WTC11 (cell line): ENCODE measurements around the gene SYK. TPM values are rescaled to one million over a fixed set of nuclear protein-coding genes. Genes with fewer than 3 reads are reported as not detected.

Experiments
- ATAC-seq: fragments of 200-7000 bp; cut with Tn5 transposase; 2 replicates; pipeline ENCODE4 v1.10.0; 2021; ENCODE audit warnings: mild to moderate bottlenecking, moderate library complexity
- CTCF ChIA-PET: fragments of 300-600 bp; sonication (Branson Sonifier 250); formaldehyde crosslinking; loops from one replicate; lab custom pipeline; 2021; ENCODE audit warnings: antibody characterized with exemption; lab: Charles Lee
- POLR2A ChIA-PET: fragments of 350-600 bp; sonication (Branson Sonifier 250); formaldehyde crosslinking; loops from one replicate; lab custom pipeline; 2021; ENCODE audit warnings: antibody characterized with exemption; lab: Charles Lee
- DNase-seq: peaks from one replicate; pipeline ENCODE4 v3.0.0; 2021; ENCODE audit warnings: low spot score
- H3K27ac Mint-ChIP-seq: 2 replicates; pipeline ENCODE4 v1.8.0; 2021; ENCODE audit warnings: mixed read lengths
- H3K27me3 Mint-ChIP-seq: 2 replicates; pipeline ENCODE4 v1.8.0; 2021; ENCODE audit warnings: low read depth, mild to moderate bottlenecking, moderate library complexity, mixed read lengths
- H3K36me3 Mint-ChIP-seq: 2 replicates; pipeline ENCODE4 v1.8.0; 2021; ENCODE audit warnings: mixed read lengths
- H3K4me1 Mint-ChIP-seq: 2 replicates; pipeline ENCODE4 v1.8.0; 2022; ENCODE audit warnings: mixed read lengths
- H3K4me3 Mint-ChIP-seq: 2 replicates; pipeline ENCODE4 v1.8.0; 2021; ENCODE audit warnings: mild to moderate bottlenecking, moderate library complexity, mixed read lengths
- H3K9me3 Mint-ChIP-seq: 2 replicates; pipeline ENCODE4 v1.8.0; 2021; ENCODE audit warnings: mixed read lengths
- AR ChIP-seq: fragments of 250-450 bp; sonication (Bioruptor Pico); IDR thresholded peaks from 2 replicates; pipeline ENCODE4 v1.9.0; 2021; ENCODE audit warnings: mild to moderate bottlenecking
- ATF3 ChIP-seq: sonication (generic); formaldehyde crosslinking; conservative IDR thresholded peaks from 2 replicates; pipeline ENCODE4 v1.8.1; 2022; ENCODE audit warnings: mild to moderate bottlenecking, missing genetic modification reagents
- ATF6 ChIP-seq: sonication (generic); formaldehyde crosslinking; IDR thresholded peaks from 2 replicates; pipeline ENCODE4 v1.8.1; 2023; ENCODE audit warnings: mild to moderate bottlenecking, missing genetic modification reagents
- CDX4 ChIP-seq: fragments of 250-450 bp; sonication (Bioruptor Pico); IDR thresholded peaks from 2 replicates; pipeline ENCODE4 v1.9.0; 2021; ENCODE audit warnings: moderate library complexity, mild to moderate bottlenecking, inconsistent platforms, borderline replicate concordance
- E2F1 ChIP-seq: sonication (generic); formaldehyde crosslinking; IDR thresholded peaks from 2 replicates; pipeline ENCODE4 v1.8.0; 2022; ENCODE audit warnings: mild to moderate bottlenecking, missing genetic modification reagents
- E2F5 ChIP-seq: sonication (generic); formaldehyde crosslinking; IDR thresholded peaks from 2 replicates; pipeline ENCODE4 v1.8.1; 2022; ENCODE audit warnings: mild to moderate bottlenecking, moderate library complexity, missing genetic modification reagents
- ELF4 ChIP-seq: sonication (generic); formaldehyde crosslinking; IDR thresholded peaks from 2 replicates; pipeline ENCODE4 v1.8.1; 2022; ENCODE audit warnings: low read depth, mild to moderate bottlenecking, moderate library complexity, missing genetic modification reagents
- ERG ChIP-seq: fragments of 250-450 bp; sonication (Bioruptor Pico); IDR thresholded peaks from 2 replicates; pipeline ENCODE4 v1.8.0; 2021; ENCODE audit warnings: mild to moderate bottlenecking
- FOXP4 ChIP-seq: sonication (generic); formaldehyde crosslinking; IDR thresholded peaks from 2 replicates; pipeline ENCODE4 v1.8.0; 2022; ENCODE audit warnings: mild to moderate bottlenecking, missing genetic modification reagents
- GRHL2 ChIP-seq: fragments of 250-450 bp; sonication (Bioruptor Pico); IDR thresholded peaks from 2 replicates; pipeline ENCODE4 v1.8.0; 2022; ENCODE audit warnings: mild to moderate bottlenecking, moderate library complexity; ENCODE audit not compliant: insufficient replicate concordance, severe bottlenecking
- HMGXB4 ChIP-seq: sonication (generic); formaldehyde crosslinking; IDR thresholded peaks from 2 replicates; pipeline ENCODE4 v1.8.1; 2023; ENCODE audit warnings: mild to moderate bottlenecking, moderate library complexity, missing genetic modification reagents
- RORB ChIP-seq: fragments of 250-450 bp; sonication (Bioruptor Pico); IDR thresholded peaks from 2 replicates; pipeline ENCODE4 v1.9.0; 2021; ENCODE audit warnings: mild to moderate bottlenecking
- SP1 ChIP-seq: sonication (generic); formaldehyde crosslinking; conservative IDR thresholded peaks from 2 replicates; pipeline ENCODE4 v1.8.1; 2022; ENCODE audit warnings: missing genetic modification reagents
- TEAD1 ChIP-seq: sonication (generic); formaldehyde crosslinking; IDR thresholded peaks from 2 replicates; pipeline ENCODE4 v1.8.0; 2022; ENCODE audit warnings: mild to moderate bottlenecking, missing genetic modification reagents
- TEAD4 ChIP-seq: sonication (generic); formaldehyde crosslinking; IDR thresholded peaks from 2 replicates; pipeline ENCODE4 v1.8.0; 2022; ENCODE audit warnings: mild to moderate bottlenecking, missing genetic modification reagents
- ZNF219 ChIP-seq: sonication (generic); formaldehyde crosslinking; IDR thresholded peaks from 2 replicates; pipeline ENCODE4 v1.8.0; 2023; ENCODE audit warnings: missing genetic modification reagents, mild to moderate bottlenecking, borderline replicate concordance
- total RNA-seq: library from RNA; stranded (reverse); gene quantifications from 3 replicates; pipeline ENCODE4 v1.2.3, GENCODE V29; 2021

Gene SYK
- total RNA-seq, 1 experiment from 2014 or later: 7.4 TPM

GRCh38 chr9:90770182-90770738, 31.4 kb upstream of the SYK start (continued):
- TF ChIP-seq ERG (CRISPR knock-in tag): no peak
- TF ChIP-seq ATF6 (CRISPR knock-in tag): no peak
- TF ChIP-seq FOXP4: no peak
- no peak for TF ChIP-seq TEAD1 (CRISPR knock-in tag)
- TF ChIP-seq, all 79 proteins: peak for 0

- H3K27ac Mint-ChIP-seq: no peak overlapping the region
- TF ChIP-seq HMGXB4 (no peak), SP1 (CRISPR knock-in tag) (no peak), ZNF219 (no peak), ELF4 (no peak), RORB (CRISPR knock-in tag) (no peak), TEAD4 (no peak), CDX4 (no peak), E2F5 (CRISPR knock-in tag) (no peak), GRHL2 (CRISPR knock-in tag) (no peak), ATF3 (no peak), AR (no peak), E2F1 (CRISPR knock-in tag) (no peak)
- H3K27me3 Mint-ChIP-seq: peaks cover 4% of the 10 kb centered on the region; the same call in 1 of the 2 replicates
- ChIA-PET CTCF (no interaction called here), POLR2A (no interaction called here)
- peaks cover 44% of the 10 kb centered on the region for H3K36me3 Mint-ChIP-seq
- H3K4me3 Mint-ChIP-seq: no peak overlapping the region
- DNase-seq (no peak), ATAC-seq (no peak)
- H3K4me1 Mint-ChIP-seq: no peaks in the 10 kb centered on the region
- peaks cover 57% of the 10 kb centered on the region for H3K9me3 Mint-ChIP-seq
Measured at GRCh38 chr9:90770927-90771326, 30.7 kb upstream of the SYK start.
